Neutrophil (primary cell): ENCODE data around the gene MAGEC1.

Experiments
- H3K27ac ChIP-seq: fragments of 200-600 bp; sonication (generic); 2 replicates; pipeline ENCODE4 v1.5.1; 2016; ENCODE audit warnings: mild to moderate bottlenecking, moderate library complexity
- H3K27me3 ChIP-seq: fragments of 200-600 bp; sonication (generic); 2 replicates; pipeline ENCODE4 v1.6.0; 2016; ENCODE audit warnings: mild to moderate bottlenecking
- H3K36me3 ChIP-seq: fragments of 200-600 bp; sonication (generic); 2 replicates; pipeline ENCODE4 v1.5.1; 2017
- H3K4me1 ChIP-seq, 2 experiments: fragments of 200-600 bp in 1 of 2; sonication (generic) in 1 of 2; 1 replicate in 1 of 2; 2 replicates in 1 of 2; pipeline versions ENCODE4 v1.5.1 to v1.6.1; 2013 to 2016; ENCODE audit warnings: low read depth in 1 of 2, low read length in 1 of 2, mild to moderate bottlenecking in 1 of 2, moderate library complexity in 1 of 2; ENCODE audit not compliant: control insufficient read depth in 1 of 2, insufficient read depth in 1 of 2
- H3K4me3 ChIP-seq, 2 experiments: fragments of 200-600 bp in 1 of 2; sonication (generic) in 1 of 2; 1 replicate in 1 of 2; 2 replicates in 1 of 2; pipeline ENCODE4 v1.5.1; 2013 to 2016; ENCODE audit warnings: low read depth in 1 of 2, low read length in 1 of 2, mild to moderate bottlenecking in 1 of 2, moderate library complexity in 1 of 2
- H3K9me3 ChIP-seq: fragments of 200-600 bp; sonication (generic); 2 replicates; pipeline ENCODE4 v1.5.1; 2016
- CTCF ChIP-seq: fragments of 200-600 bp; sonication (generic); IDR thresholded peaks from 2 replicates; pipeline ENCODE4 v1.5.1; 2016; ENCODE audit warnings: antibody characterized with exemption

MAGEC1 gene

DNA sequence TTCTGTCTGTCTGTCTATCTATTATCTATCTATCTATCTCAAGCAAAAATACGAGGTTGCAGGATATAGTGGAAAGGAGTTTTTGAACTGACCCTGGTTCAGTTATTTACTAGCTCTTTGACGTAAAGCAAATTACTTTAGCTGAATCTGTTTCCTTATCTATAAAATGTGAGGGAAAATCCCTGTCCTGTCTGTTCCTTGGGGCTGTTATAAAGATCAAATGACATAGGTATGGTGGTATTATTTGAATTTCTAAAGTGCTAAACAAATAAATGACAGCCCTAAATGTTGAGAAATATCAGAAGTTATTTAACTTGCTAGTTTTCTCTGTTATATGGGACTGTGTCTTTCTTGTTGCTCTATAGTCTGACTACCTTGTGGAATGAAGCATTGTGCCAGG, 55.0 kb downstream of the MAGEC1 start:
- Histone ChIP-seq H3K27ac (no peak overlapping the region), H3K4me1 (no peaks in the 10 kb centered on the region), H3K9me3 (no peaks in the 10 kb centered on the region), H3K4me3 (no peak overlapping the region), H3K36me3 (no peaks in the 10 kb centered on the region), H3K27me3 (no peaks in the 10 kb centered on the region)
- no peak for TF ChIP-seq CTCF
